Activated CD4-positive, alpha-beta T cell treated with anti-CD3 and anti-CD28 coated beads, Interleukin-2, amount 50 U/mL, for 1 hour (primary cell): ENCODE measurements around the gene PDCD1LG2.
"Not testable (repeated sequence)": the region's sequence is repeated elsewhere in the genome, so short reads cannot be mapped to it uniquely, and the experiment has no call there.

Experiments
- DNase-seq: peaks from one replicate; pipeline ENCODE4 v3.0.0-alpha.2; 2020

PDCD1LG2 gene

GRCh38 chr9:5510360-5510931 is at the start of gene PDCD1LG2:
Gene PDCD1LG2 (plus strand): TSS chr9:5510531. CDS start chr9:5522547, 12,016 bp downstream.
- no peak for DNase-seq

GRCh38 chr9:5464831-5465330 is 45.5 kb upstream of the PDCD1LG2 start:
- not testable (repeated sequence) for DNase-seq

GRCh38 chr9:5466005-5466404 is 44.3 kb upstream of the PDCD1LG2 start:
- DNase-seq = no peak

- DNase-seq = no peak
Observed at GRCh38 chr9:5466766-5467165, 43.6 kb upstream of the PDCD1LG2 start.

GRCh38 chr9:5468850-5469249 is 41.5 kb upstream of the PDCD1LG2 start:
- DNase-seq = no peak

GRCh38 chr9:5470122-5470521 is 40.2 kb upstream of the PDCD1LG2 start:
- DNase-seq = no peak

GRCh38 chr9:5470816-5471215 is 39.5 kb upstream of the PDCD1LG2 start:
- no peak for DNase-seq

- DNase-seq = not testable (repeated sequence)
Observed at GRCh38 chr9:5475611-5476010, 34.7 kb upstream of the PDCD1LG2 start.

- no peak for DNase-seq
Observed at GRCh38 chr9:5478206-5478605, 32.1 kb upstream of the PDCD1LG2 start.

GRCh38 chr9:5479994-5480694 is 30.2 kb upstream of the PDCD1LG2 start:
- no peak for DNase-seq

- no peak for DNase-seq
Observed at GRCh38 chr9:5480919-5481318, 29.4 kb upstream of the PDCD1LG2 start.

GRCh38 chr9:5481322-5482040 is 28.9 kb upstream of the PDCD1LG2 start:
- no peak for DNase-seq

- DNase-seq = no peak
Observed at GRCh38 chr9:5482194-5482593, 28.1 kb upstream of the PDCD1LG2 start.

GRCh38 chr9:5483306-5483705 is 27.0 kb upstream of the PDCD1LG2 start:
- no peak for DNase-seq

- no peak for DNase-seq
Observed at GRCh38 chr9:5485378-5486085, 24.8 kb upstream of the PDCD1LG2 start.

- DNase-seq = no peak
Observed at GRCh38 chr9:5486988-5487387, 23.3 kb upstream of the PDCD1LG2 start.

GRCh38 chr9:5488221-5489008 is 21.9 kb upstream of the PDCD1LG2 start:
- no peak for DNase-seq

GRCh38 chr9:5489630-5490490 is 20.5 kb upstream of the PDCD1LG2 start:
- no peak for DNase-seq

- no peak for DNase-seq
Observed at GRCh38 chr9:5492965-5493678, 17.2 kb upstream of the PDCD1LG2 start.

GRCh38 chr9:5493679-5494511 is 16.4 kb upstream of the PDCD1LG2 start:
- no peak for DNase-seq
